ENCODE results near the gene COBL.

The COBL gene

DNA sequence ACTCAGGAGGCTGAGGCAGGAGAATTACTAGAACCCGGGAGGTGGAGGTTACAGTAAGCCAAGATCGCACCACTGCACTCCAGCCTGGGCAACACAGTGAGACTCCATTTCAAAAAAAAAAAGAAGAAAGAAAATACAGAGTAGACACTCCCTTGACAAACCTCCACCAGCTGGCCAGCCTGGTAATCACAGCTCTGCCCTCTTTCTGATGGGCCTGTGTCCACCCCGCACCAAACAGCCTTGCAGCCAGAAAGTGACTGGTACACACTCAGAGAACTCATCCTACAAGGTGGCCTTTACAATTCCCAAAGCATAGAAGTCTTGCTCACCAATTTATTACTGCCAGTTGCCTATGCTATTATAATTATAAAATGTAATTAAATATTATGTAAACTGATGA, 66.6 kb downstream of the COBL start:
- DNase-seq = no peak

- DNase-seq = no peak
Measured at GRCh38 chr7:51249187-51249945, 67.2 kb downstream of the COBL start.

DNA sequence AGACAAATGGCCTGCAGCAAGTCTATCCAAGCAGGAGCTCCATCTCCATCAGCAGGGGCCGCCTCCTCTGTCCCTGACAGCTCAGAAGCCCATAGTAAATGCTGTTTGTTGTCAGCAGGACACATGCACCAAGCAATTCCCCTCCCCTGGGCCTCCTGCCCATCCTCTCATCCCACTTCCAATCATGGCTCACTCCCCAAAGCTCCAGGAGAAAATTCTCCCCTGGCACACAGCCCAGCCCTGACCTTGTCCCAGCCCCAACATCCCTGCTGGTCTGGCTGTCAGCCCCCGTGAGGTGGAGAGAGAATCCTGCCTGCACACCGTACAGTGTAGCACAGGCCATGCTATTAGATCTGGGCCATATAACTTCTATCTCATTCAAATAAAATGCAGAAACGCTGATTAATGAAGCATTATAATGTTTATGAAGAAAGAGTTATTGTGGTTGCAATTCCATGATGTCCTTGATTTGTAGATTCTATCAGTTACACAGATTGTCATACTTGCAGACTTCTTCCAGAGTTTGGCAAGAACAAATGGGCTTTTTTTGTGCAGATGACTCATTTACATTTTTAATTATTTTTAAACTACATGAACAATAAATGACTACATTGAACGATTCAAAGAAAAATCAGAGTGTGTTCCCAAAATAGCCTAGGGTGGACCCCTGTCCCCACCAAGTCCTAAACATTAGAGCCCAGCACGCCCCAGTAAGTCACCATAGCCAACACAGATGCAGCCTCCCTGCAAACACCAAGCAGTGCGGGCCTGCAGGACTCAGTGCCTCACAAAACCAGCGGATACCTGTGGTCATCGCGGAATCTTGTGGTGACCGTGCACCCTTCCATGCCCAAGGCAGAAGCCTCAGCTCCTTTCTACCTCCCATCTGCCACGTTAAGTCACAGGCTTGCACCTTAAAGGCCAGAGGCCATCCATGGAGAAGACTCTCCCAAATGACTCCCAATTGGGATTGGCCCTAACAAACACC, 70.1 kb downstream of the COBL start:
- no peak for DNase-seq

DNA sequence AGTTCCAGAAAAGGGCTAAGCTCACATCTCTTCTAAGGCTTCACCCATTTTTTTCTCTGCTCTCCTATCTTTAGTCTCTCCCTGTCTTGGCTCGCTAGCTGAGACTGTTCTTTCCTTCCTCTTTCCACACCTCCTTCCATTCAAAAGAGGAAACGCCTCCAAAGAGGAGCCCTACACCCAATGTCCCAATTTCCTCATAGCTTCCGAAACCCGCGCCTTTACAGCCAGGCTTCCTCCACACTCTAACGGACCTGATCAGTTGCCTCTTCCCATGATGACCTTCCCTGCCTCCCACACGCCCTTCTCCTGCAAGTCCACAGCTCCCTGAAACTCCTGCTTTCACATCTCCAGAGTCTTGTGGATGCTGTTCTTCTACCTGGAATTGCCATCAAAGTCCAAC, 71.7 kb downstream of the COBL start:
- DNase-seq = no peak

DNA sequence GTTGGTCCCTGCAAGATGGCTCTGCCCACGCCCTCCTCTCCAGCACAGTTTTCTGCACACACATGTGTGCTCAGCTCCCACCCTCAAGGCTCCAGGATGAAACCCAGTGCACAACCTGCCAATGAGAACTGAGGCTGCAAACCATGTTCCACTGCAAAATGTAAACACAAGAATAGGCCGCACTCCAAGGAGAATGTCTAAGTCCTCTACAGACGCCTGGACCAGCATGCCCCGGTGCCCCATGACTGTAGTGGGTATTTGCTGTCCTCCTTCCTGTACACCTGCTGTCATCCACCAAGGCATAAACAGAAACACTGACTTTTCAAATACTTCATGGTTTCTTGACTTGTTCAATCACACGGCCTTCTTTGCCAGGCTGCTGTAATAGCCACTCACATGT, 72.6 kb downstream of the COBL start:
- DNase-seq = no peak

- DNase-seq = no peak
Measured at GRCh38 chr7:51243631-51244030, 73.0 kb downstream of the COBL start.

GRCh38 chr7:51242881-51243518, 73.6 kb downstream of the COBL start:
- no peak for DNase-seq

DNA sequence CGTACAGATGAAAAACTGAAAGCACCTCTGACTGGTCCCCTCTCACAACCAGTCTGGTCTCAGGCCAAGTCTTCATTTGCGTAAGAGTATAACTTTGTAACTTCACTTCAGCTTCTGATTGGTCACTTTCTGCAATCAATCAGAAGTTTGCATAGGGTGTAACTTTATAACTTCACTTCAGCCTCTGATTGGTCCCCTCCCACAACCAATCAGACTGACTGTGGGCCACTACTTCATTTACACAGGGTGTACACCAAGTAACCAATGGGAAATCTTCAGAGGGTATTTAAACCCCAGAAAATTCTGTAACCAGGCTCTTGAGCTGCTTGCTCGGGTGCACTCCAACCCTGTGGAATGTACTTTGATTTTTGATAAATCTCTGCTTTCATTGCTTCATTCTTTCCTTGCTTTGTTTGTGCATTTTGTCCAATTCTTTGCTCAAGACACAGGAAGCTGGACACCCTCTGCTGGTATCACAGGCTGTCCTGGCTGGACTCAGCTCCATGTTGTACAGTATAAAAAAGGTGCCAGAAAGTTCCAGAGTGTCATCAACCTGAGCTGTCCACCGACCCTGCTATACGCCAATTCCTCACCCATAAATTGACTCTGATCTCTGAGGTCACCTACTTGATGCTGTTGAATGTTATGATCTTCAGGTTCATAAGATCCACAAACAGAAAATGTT, 74.5 kb downstream of the COBL start:
- no peak for DNase-seq

- no peak for DNase-seq
Measured at GRCh38 chr7:51240868-51241267, 75.7 kb downstream of the COBL start.

- DNase-seq = no peak
Measured at GRCh38 chr7:51239691-51240090, 76.9 kb downstream of the COBL start.

- no peak for DNase-seq
Measured at GRCh38 chr7:51238981-51239495, 77.6 kb downstream of the COBL start.

- no peak for DNase-seq
Measured at GRCh38 chr7:51237446-51238133, 79.0 kb downstream of the COBL start.

DNA sequence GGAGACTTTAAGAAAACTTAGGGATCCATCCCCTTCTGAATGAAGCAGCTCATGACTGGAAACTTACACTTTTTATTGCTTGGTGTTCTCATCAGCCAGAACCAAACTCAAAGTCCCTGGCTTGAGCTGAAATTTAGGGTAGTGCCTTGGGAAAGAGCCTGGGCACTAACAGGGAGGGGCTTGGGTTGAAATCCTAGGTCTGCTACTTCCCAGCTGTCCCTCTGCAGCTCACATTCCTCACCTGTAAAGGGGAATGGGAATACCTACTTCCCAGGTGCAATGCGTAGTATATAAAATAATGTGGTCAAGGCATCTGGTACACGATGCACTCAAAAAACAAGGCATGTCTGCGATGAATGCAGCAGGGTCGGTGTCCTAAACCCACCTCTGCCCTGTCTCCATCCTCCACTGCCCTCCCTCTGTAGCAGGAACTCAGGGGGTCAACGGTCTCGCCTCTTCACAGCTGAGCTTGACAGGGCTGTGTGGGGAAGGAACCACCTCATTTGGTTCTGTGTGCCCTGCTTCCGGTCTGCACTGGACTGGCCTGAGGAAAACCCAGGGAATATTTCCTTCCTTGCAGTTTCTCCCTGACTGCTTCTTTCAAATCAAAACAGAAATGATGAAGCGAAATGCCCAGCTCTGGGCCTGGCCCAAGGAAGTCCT, 80.0 kb downstream of the COBL start:
- DNase-seq = no peak

GRCh38 chr7:51235593-51236313, 80.9 kb downstream of the COBL start:
- no peak for DNase-seq

DNA sequence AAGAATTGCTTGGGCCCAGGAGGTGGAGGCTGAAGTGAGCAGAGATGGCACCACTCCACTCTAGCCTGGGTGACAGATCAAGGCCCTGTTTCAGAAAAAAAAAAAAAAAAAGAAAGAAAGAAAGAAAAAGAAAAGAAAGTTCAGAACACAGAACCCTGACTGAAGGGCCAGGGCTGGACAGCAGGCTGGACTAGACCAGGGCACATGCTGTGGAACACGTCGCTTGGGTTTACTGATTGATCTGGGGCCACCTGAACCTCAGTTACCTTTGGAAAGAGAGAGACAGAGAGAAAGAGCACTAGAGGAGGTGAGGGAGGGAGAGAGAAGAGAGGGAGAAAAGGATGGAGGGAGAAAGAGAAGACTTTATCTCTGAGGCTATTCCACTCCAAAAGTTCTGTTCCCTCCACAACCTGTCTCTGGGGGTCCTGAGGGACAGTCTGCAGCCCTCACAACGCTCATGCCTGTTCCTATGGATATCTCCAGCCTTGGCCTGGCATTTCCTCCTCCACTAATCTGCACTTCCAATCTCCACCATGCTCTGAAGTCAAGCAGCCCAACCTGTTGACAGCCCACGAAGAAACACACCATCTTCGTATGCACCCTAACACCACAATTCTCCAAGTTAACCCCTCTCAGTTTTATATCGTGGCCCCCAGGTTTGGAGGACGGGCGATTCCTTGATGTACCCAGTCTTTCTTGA, 81.8 kb downstream of the COBL start:
- no peak for DNase-seq

DNA sequence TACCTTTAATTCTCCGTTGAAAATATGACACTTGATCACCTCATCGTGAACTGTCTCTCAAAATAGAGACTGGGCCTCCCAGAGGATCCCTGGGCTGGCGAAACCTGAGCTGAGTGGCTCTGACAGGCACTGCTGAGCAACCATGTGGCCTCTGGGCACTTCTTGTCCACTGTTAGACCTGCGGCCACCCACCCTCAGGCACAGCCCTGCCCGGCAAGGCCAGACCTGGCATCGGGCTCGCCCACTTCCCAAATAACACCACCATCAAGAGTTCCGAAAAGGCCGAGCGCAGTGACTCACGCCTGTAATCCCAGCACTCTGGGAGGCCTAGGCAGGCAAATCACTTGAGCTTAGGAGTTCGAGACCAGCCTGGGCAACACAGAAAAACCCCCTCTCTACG, 82.5 kb downstream of the COBL start:
- no peak for DNase-seq

GRCh38 chr7:51233374-51233773, 83.2 kb downstream of the COBL start:
- no peak for DNase-seq

DNA sequence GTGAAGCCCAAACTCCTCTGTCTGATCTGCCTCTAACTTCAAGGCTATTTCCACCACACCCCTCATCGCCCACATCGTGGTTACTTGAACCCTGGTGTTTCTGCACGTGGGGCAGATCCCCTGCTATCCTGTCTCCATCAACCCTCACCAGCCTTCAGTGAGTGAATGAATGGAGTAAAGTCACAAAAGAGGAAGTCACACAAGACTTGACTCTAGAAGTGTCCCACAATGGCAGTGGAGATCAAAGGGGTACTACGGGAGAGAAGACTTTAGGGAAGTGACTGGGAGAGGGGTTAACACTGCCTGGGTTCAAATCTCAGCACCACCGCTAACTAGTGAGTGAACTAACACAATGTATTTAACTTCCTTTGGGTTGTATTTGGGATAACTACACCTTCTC, 85.9 kb downstream of the COBL start:
- no peak for DNase-seq

- DNase-seq = no peak
Measured at GRCh38 chr7:51230324-51230625, 86.3 kb downstream of the COBL start.

DNA sequence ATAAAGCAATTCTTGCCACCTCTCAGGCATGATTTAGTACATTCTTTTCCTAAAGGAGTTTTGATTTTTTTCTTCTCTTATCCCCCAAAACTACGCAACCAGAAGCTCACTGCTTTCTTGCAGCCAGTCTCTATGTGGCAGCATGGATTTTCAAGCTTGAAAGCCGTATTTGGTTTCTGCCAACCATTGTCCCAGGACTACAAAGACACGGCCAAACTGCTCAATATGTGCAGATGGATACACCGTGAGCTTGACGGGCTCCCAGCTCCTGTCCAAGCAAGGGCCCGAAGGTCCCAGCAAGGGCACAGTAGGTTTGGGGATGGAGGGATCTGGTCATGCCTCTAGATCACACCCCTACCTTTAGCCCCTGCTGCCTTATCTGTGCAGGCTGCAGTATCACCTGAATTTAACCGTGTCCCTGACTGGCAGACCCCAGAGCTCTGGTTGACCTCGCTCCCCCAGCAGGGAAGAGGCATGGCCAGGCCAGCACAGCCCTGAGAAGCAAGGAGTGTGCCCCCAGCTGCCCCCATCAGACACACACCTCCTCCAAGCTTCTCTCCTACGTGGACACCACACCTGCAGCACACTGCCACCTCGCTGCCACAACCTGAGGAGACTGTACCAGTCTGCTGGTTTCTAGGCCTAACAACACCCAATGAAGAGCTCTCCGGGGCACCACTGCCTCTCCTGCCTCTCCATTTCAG, 86.8 kb downstream of the COBL start:
- no peak for DNase-seq

All from NCI-H1436 (cell line).